Measurements from ENCODE around the gene SLC1A2.

Gene SLC1A2

DNA sequence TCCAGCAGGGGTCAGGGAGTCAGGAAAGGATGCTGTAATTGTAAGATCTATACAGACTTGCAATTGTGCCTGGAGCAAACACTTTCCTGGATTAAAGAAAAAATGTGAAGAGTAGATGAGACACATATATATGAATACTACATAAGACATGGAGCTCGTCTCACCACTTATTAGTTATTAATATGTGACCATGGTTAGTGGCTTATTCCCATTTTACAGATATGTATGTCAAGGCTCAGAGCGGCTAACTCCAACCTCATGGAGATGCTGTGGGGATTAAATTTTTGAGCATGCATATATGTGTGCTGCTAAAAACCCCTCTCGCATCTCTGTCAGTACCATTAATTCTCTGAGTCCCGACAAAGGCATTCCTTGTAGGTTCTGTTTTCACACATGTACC is 125.7 kb downstream of the SLC1A2 start:
- Histone ChIP-seq H3K9me3 (ENCODE audit: insufficient read depth, low read depth, low read length) (no peaks in the 10 kb centered on the region), H3K4me2 (ENCODE audit: low read depth, low read length, poor library complexity, severe bottlenecking) (no peak overlapping the region), H3K4me3 (ENCODE audit: low read length, poor library complexity, severe bottlenecking) (no peak overlapping the region), H3K79me2 (ENCODE audit: insufficient read depth, low read length) (no peaks in the 10 kb centered on the region), H2AFZ (ENCODE audit: low read length) (no peak overlapping the region), H3K9ac (ENCODE audit: low read depth, low read length, poor library complexity, severe bottlenecking) (no peak overlapping the region), H4K20me1 (ENCODE audit: insufficient read depth, low read length, poor library complexity, severe bottlenecking) (no peaks in the 10 kb centered on the region), H3K4me1 (ENCODE audit: insufficient read depth, low read length, poor library complexity, severe bottlenecking) (peaks cover 12% of the 10 kb centered on the region), H3K36me3 (ENCODE audit: insufficient read depth, low read length) (no peaks in the 10 kb centered on the region), H3K9me2 (replicated peaks; ENCODE audit: low read depth, low read length) (no peaks in the 10 kb centered on the region), H3F3A (ENCODE audit: low read depth) (no peaks in the 10 kb centered on the region), H3K27me3 (ENCODE audit: insufficient read depth, low read length, poor library complexity, severe bottlenecking) (no peaks in the 10 kb centered on the region)
- TF ChIP-seq, protein P1, sequence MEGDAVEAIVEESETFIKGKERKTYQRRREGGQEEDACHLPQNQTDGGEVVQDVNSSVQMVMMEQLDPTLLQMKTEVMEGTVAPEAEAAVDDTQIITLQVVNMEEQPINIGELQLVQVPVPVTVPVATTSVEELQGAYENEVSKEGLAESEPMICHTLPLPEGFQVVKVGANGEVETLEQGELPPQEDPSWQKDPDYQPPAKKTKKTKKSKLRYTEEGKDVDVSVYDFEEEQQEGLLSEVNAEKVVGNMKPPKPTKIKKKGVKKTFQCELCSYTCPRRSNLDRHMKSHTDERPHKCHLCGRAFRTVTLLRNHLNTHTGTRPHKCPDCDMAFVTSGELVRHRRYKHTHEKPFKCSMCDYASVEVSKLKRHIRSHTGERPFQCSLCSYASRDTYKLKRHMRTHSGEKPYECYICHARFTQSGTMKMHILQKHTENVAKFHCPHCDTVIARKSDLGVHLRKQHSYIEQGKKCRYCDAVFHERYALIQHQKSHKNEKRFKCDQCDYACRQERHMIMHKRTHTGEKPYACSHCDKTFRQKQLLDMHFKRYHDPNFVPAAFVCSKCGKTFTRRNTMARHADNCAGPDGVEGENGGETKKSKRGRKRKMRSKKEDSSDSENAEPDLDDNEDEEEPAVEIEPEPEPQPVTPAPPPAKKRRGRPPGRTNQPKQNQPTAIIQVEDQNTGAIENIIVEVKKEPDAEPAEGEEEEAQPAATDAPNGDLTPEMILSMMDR (conservative IDR thresholded peaks at IDR 0.05; ENCODE audit: low read length): no peak
- TF ChIP-seq EZH2phosphoT487 (IDR thresholded peaks at IDR 0.05; ENCODE audit: borderline replicate concordance): no peak

DNA sequence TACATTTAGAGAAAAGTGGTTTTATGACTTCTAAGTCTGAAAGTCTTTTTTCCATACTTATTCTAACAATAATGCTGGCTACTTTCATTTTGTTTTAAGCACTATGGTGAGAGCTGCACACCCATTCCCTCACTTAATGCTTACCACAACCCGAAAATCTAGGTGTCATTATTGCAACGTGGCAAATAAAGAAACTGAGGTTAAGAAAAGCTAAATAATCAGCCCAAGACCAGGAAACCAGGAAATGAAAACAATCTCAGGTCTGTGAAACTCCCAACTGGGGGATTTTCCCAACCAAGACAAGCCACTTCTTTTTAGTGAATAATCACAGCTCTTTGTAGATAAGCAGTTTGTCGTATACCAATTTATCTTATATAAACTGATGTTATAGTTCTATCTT is 126.3 kb downstream of the SLC1A2 start:
- Histone ChIP-seq H3K27me3 (ENCODE audit: insufficient read depth, low read length, poor library complexity, severe bottlenecking) (no peaks in the 10 kb centered on the region), H3K4me1 (ENCODE audit: insufficient read depth, low read length, poor library complexity, severe bottlenecking) (peaks cover 12% of the 10 kb centered on the region), H3K9me3 (ENCODE audit: insufficient read depth, low read depth, low read length) (no peaks in the 10 kb centered on the region), H3K4me2 (ENCODE audit: low read depth, low read length, poor library complexity, severe bottlenecking) (no peak overlapping the region), H3K9ac (ENCODE audit: low read depth, low read length, poor library complexity, severe bottlenecking) (no peak overlapping the region), H4K20me1 (ENCODE audit: insufficient read depth, low read length, poor library complexity, severe bottlenecking) (no peaks in the 10 kb centered on the region), H2AFZ (ENCODE audit: low read length) (no peak overlapping the region), H3F3A (ENCODE audit: low read depth) (no peaks in the 10 kb centered on the region), H3K4me3 (ENCODE audit: low read length, poor library complexity, severe bottlenecking) (no peak overlapping the region), H3K36me3 (ENCODE audit: insufficient read depth, low read length) (no peaks in the 10 kb centered on the region), H3K9me2 (replicated peaks; ENCODE audit: low read depth, low read length) (no peaks in the 10 kb centered on the region), H3K79me2 (ENCODE audit: insufficient read depth, low read length) (no peaks in the 10 kb centered on the region)
- TF ChIP-seq, protein P1 (conservative IDR thresholded peaks at IDR 0.05; ENCODE audit: low read length): no peak
- no peak for TF ChIP-seq EZH2phosphoT487 (IDR thresholded peaks at IDR 0.05; ENCODE audit: borderline replicate concordance)

DNA sequence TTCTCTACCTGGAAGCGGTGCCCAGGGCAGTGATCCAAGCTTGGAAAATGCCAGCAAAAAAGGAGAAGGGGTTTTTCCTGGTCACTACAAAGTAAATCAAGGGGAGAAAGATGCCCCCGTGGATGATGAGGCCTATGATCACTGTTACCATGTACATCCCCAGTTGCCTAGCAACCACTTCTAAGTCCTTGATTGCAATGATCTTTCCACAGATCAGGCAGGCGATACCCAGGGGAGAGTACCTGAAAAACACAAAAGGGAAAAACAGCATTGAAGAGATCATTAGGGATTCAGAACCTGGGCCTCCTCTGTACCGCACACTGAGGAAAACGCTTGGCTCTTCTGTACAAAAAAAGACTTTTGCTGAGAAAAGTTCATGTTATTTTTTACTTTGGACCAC is 127.1 kb downstream of the SLC1A2 start:
- Histone ChIP-seq H3K9ac (ENCODE audit: low read depth, low read length, poor library complexity, severe bottlenecking) (no peak overlapping the region), H3F3A (ENCODE audit: low read depth) (no peaks in the 10 kb centered on the region), H3K4me1 (ENCODE audit: insufficient read depth, low read length, poor library complexity, severe bottlenecking) (peaks cover 12% of the 10 kb centered on the region), H3K4me3 (ENCODE audit: low read length, poor library complexity, severe bottlenecking) (no peak overlapping the region), H2AFZ (ENCODE audit: low read length) (no peak overlapping the region), H4K20me1 (ENCODE audit: insufficient read depth, low read length, poor library complexity, severe bottlenecking) (no peaks in the 10 kb centered on the region), H3K9me3 (ENCODE audit: insufficient read depth, low read depth, low read length) (no peaks in the 10 kb centered on the region), H3K9me2 (replicated peaks; ENCODE audit: low read depth, low read length) (no peaks in the 10 kb centered on the region), H3K4me2 (ENCODE audit: low read depth, low read length, poor library complexity, severe bottlenecking) (no peak overlapping the region), H3K27me3 (ENCODE audit: insufficient read depth, low read length, poor library complexity, severe bottlenecking) (no peaks in the 10 kb centered on the region), H3K36me3 (ENCODE audit: insufficient read depth, low read length) (no peaks in the 10 kb centered on the region), H3K79me2 (ENCODE audit: insufficient read depth, low read length) (no peaks in the 10 kb centered on the region)
- TF ChIP-seq, protein P1 (conservative IDR thresholded peaks at IDR 0.05; ENCODE audit: low read length): no peak
- TF ChIP-seq EZH2phosphoT487 (IDR thresholded peaks at IDR 0.05; ENCODE audit: borderline replicate concordance): no peak

Measured in Loucy (cell line).